Heart right ventricle (tissue), 16 donors: Measurements from ENCODE around the gene DCDC2. TPM values are rescaled to one million over a fixed set of nuclear protein-coding genes. Genes with fewer than 3 reads are reported as not detected.

Experiments used
- ATAC-seq, 8 donors: fragments of 200-7000 bp; cut with Tn5 transposase; one replicate each; pipeline ENCODE4 v1.9.1; 2020; ENCODE audit warnings: mild to moderate bottlenecking in 8 of 8, moderate library complexity in 8 of 8, moderate number of reproducible peaks in 1 of 8
- DNase-seq, 2 donors: peaks; one replicate each; pipeline ENCODE4 v3.0.0-alpha.2; 2020
- H3K27ac ChIP-seq, 10 donors: fragments of 200-600 bp; sonication (generic) in 2 of 10; one replicate each; pipeline versions ENCODE4 v1.5.0 to v1.8.0; 2020 to 2022; ENCODE audit warnings: mild to moderate bottlenecking in 3 of 10
- H3K27me3 ChIP-seq, 7 donors: fragments of 200-600 bp; one replicate each; pipeline ENCODE4 v1.8.0; 2021 to 2022; ENCODE audit warnings: mild to moderate bottlenecking in 2 of 7
- H3K36me3 ChIP-seq, 9 donors: fragments of 200-600 bp; sonication (generic) in 1 of 9; one replicate each; pipeline versions ENCODE4 v1.5.0 to v1.8.0; 2020 to 2022; ENCODE audit warnings: mild to moderate bottlenecking in 2 of 9
- H3K4me1 ChIP-seq, 9 donors: fragments of 200-600 bp; sonication (generic) in 1 of 9; one replicate each; pipeline versions ENCODE4 v1.5.0 to v1.8.0; 2020 to 2022; ENCODE audit warnings: mild to moderate bottlenecking in 4 of 9
- H3K4me3 ChIP-seq, 10 donors: fragments of 200-600 bp; sonication (generic) in 2 of 10; one replicate each; pipeline versions ENCODE4 v1.5.0 to v1.8.0; 2020 to 2022; ENCODE audit warnings: mild to moderate bottlenecking in 7 of 10, moderate library complexity in 2 of 10
- H3K9me3 ChIP-seq, 11 donors: fragments of 200-600 bp in 10 of 11; sonication (generic) in 2 of 11; one replicate each; pipeline versions ENCODE4 v1.5.0 to v1.8.0; 2013 to 2022; ENCODE audit warnings: mild to moderate bottlenecking in 2 of 11, control low read depth in 1 of 11, moderate library complexity in 1 of 11
- WGBS, 2 donors: extraction: QIAGEN DNeasy Blood & Tissue Kit; methylation state at CpG; one replicate each; pipeline ENCODE4 v1.1.7; 2013; ENCODE audit warnings: inconsistent platforms in 1 of 2; 5-methylcytosine and 5-hydroxymethylcytosine counted together
- intact Hi-C, 10 donors: fragments of 100-400 bp; cut with DNase I; formaldehyde crosslinking; loops; one replicate each; pipeline versions ENCODE4 v1.11.1 to v1.14.2; 2022
- polyA plus RNA-seq, 2 donors: library from polyadenylated mRNA; stranded (reverse); fragments of 200-250 nt; gene quantifications; one replicate each; pipeline ENCODE4 v1.2.3, GENCODE V29; 2013
- total RNA-seq, 10 donors: library from RNA; stranded (reverse); fragmentation: NEBNext Ultra II Directional in 3 of 10; extraction: Animal tissue kit (Norgen Biotek cat#: 25700) in 3 of 10; gene quantifications; one replicate each; pipeline versions ENCODE4 v1.2.1 to v1.2.4, GENCODE V29; 2021 to 2023
- TF ChIP-seq, protein P1 (sequence below), 9 donors: fragments of 200-600 bp; sonication (generic) in 2 of 9; IDR thresholded peaks; one replicate each; pipeline versions ENCODE4 v1.5.0 to v1.8.0; 2021 to 2022; ENCODE audit warnings: antibody characterized with exemption in 9 of 9, mild to moderate bottlenecking in 5 of 9, moderate library complexity in 1 of 9
- donor health status: Arrhythmogenic right ventricular cardiomyopathy.
- donor health status: ischemic (EF 13 %, LVEDD 7.1; RV severe dilation, severe dysfunction).
- donor health status: healthy with polysubstance abuse.
- donor health status: DM: no; HTN: yes; CAD: no.
- donor health status: DM: no; HTN: no; CAD: no.
- donor health status: ischemic (EF 25% LVEDD 6.9; RV normal size, moderate dysfunction).
- donor health status: ischemic (EF 25% LVEDD 5.7; RV mildly dilated, moderate dysfunction).
- donor health status: healthy.
- donor health status: DM: yes; HTN: yes; CAD: no.
- donor health status: Ischemic cardiomyopathy.
- donor health status: ischemic (EF 35%, LVEDD 5.7; RV mildly dilated, moderate dysfunction).
- donor health status: nonischemic (EF 11% LVEDD 7.7; RV severe dilation, severe dysfunction).
- donor health status: DM: yes; HTN: yes; CAD: no.
- donor health status: PGD.
- donor health status: ischemic (EF 29% LVEDD 5.4; RV normal size, mild dysfunction).
- donor health status: nonischemic (EF 23%, LVEDD 6.1; RV moderate dilation, normal function).

Gene DCDC2
- total and polyA plus RNA-seq, 12 donors, result 0.06 TPM; not detected in 11

DNA sequence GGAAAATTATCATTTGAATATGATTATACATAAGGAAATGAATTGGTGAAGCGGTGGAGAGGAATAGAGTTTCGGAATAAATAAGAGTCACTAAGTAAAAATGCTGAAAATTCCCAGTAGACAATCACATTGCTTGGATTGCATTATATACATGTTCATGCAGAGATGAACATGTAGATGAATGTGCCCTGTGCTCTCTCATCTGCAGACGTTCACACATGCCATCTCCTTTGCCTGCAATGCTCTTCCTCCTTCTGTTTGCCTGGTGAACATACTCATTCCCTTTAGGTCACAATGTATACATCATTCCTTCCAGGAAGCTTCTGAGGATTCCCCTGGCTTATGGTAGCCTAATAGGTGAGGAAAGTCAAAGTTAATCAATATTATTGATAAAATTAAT is 17.9 kb downstream of the DCDC2 start:
- TF ChIP-seq, protein P1, sequence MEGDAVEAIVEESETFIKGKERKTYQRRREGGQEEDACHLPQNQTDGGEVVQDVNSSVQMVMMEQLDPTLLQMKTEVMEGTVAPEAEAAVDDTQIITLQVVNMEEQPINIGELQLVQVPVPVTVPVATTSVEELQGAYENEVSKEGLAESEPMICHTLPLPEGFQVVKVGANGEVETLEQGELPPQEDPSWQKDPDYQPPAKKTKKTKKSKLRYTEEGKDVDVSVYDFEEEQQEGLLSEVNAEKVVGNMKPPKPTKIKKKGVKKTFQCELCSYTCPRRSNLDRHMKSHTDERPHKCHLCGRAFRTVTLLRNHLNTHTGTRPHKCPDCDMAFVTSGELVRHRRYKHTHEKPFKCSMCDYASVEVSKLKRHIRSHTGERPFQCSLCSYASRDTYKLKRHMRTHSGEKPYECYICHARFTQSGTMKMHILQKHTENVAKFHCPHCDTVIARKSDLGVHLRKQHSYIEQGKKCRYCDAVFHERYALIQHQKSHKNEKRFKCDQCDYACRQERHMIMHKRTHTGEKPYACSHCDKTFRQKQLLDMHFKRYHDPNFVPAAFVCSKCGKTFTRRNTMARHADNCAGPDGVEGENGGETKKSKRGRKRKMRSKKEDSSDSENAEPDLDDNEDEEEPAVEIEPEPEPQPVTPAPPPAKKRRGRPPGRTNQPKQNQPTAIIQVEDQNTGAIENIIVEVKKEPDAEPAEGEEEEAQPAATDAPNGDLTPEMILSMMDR (IDR thresholded peaks at IDR 0.05), result no peak
- Histone ChIP-seq H3K4me3 (no peak overlapping the region), H3K27ac (no peak overlapping the region), H3K4me1 (no peaks in the 10 kb centered on the region), H3K36me3 (no peaks in the 10 kb centered on the region), H3K27me3 (peaks cover 0 to 19% (median 6%) of the 10 kb centered on the region in 7 donors), H3K9me3 (peaks cover 0 to 10% (median 0%) of the 10 kb centered on the region in 11 donors)
- intact Hi-C loops, result no loop called here
- no peak for DNase-seq
- 64 to 67% methylated on average over 3 of the region's 3 CpGs for WGBS, 2 donors
- no peak for ATAC-seq

DNA sequence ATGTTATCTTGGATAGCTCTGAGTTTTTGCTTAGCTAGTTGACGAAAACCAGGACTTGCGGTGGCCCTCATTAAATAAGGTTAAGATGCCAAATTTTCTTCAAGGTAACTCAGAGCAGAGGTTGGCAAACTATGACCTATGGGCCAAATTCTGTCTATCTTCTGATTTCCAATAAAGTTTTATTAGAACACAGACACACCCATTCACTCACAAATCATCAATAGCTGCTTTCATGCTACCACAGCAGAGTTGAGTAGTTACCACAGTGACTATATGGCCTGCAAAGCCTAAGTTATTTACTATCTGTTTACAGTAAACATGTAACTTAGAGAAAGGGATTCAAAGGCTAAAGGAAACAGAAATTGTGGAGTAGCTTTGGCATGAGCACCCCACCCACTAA is 23.6 kb downstream of the DCDC2 start:
- TF ChIP-seq, protein P1 (IDR thresholded peaks at IDR 0.05), result no peak
- Histone ChIP-seq H3K9me3 (peaks cover 0 to 10% (median 0%) of the 10 kb centered on the region in 11 donors), H3K36me3 (no peaks in the 10 kb centered on the region), H3K4me1 (no peaks in the 10 kb centered on the region), H3K4me3 (no peak overlapping the region), H3K27ac (no peak overlapping the region), H3K27me3 (no peaks in the 10 kb centered on the region)
- intact Hi-C loops, result no loop called here
- ATAC-seq (no peak), DNase-seq (no peak)
- WGBS, 2 donors, result 85 to 95% methylated on average over 2 of the region's 2 CpGs

GRCh38 chr6:24332317-24332716 is 25.5 kb downstream of the DCDC2 start:
- H3K36me3 ChIP-seq, result no peaks in the 10 kb centered on the region

DNA sequence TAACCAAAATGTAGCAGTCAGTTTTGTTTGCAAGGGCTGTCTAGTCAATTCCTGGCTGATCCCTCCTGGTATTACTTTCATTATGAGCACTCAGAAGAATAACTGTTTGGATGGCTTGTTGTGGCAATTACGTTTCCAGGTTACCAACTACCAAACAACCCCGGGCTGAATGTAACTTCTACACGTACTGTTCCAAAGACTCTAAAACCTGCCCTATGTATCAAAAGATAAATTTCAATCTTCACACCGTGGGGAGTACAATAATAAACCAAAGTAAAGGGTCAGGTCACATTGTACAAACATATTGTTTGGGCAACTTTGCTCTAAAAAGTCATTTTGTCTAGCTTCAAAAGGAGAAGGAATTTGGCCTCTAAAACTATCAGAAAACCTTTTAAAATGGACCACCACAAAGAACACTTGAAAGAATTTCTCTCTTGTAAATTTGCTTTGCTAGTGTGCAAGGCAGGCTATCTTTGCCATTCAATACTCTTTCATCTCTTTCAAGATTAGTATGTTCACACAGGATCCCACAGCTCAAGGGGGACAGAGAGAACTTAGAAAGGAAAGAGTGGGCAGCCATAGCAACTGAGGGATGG is 27.6 kb downstream of the DCDC2 start:
- Histone ChIP-seq H3K9me3 (no peaks in the 10 kb centered on the region), H3K27ac (no peak overlapping the region), H3K4me1 (no peaks in the 10 kb centered on the region), H3K36me3 (no peaks in the 10 kb centered on the region), H3K27me3 (no peaks in the 10 kb centered on the region), H3K4me3 (no peak overlapping the region)
- peak in 1 of 8 donors; percentile 71 for ATAC-seq
- DNase-seq, result no peak
- TF ChIP-seq, protein P1 (IDR thresholded peaks at IDR 0.05), result no peak
- intact Hi-C loops, result no loop called here
- WGBS, 2 donors, result 55 to 60% methylated on average over 4 of the region's 4 CpGs

More at GRCh38 chr6:24332317-24332716, 25.5 kb downstream of the DCDC2 start:
- TF ChIP-seq, protein P1 (IDR thresholded peaks at IDR 0.05), result no peak
- ATAC-seq (no peak), DNase-seq (no peak)
- Histone ChIP-seq H3K4me1 (no peaks in the 10 kb centered on the region), H3K27ac (no peak overlapping the region), H3K27me3 (no peaks in the 10 kb centered on the region), H3K4me3 (no peak overlapping the region), H3K9me3 (no peaks in the 10 kb centered on the region)
- intact Hi-C loops, result no loop called here
- WGBS, 2 donors, result 68 to 70% methylated on average over 2 of the region's 2 CpGs
